Neural progenitor cell (in vitro differentiated cells): ENCODE data around the gene CLCN6. TPM values are rescaled to one million over a fixed set of nuclear protein-coding genes. Genes with fewer than 3 reads are reported as not detected.

Experiments
- DNase-seq: peaks from one replicate; pipeline ENCODE4 v3.0.0-alpha.2; 2016; ENCODE audit warnings: low spot score
- H2AFZ ChIP-seq: fragments of 200-600 bp; sonication (generic); replicated peaks from 2 replicates; pipeline ENCODE4 v1.6.1; 2016; ENCODE audit warnings: antibody characterized with exemption
- H3F3A ChIP-seq: fragments of 200-600 bp; sonication (generic); 2 replicates; pipeline ENCODE4 v1.6.1; 2016; ENCODE audit warnings: antibody characterized with exemption, low read depth
- H3K27ac ChIP-seq: fragments of 200-600 bp; sonication (generic); 2 replicates; pipeline ENCODE4 v1.5.1; 2016; ENCODE audit warnings: mild to moderate bottlenecking
- H3K27me3 ChIP-seq: fragments of 200-600 bp; sonication (generic); 2 replicates; pipeline ENCODE4 v1.6.1; 2016; ENCODE audit warnings: mild to moderate bottlenecking, moderate library complexity
- H3K36me3 ChIP-seq: fragments of 200-600 bp; sonication (generic); 2 replicates; pipeline ENCODE4 v1.5.1; 2016
- H3K4me1 ChIP-seq: fragments of 200-600 bp; sonication (generic); 2 replicates; pipeline ENCODE4 v1.6.1; 2016; ENCODE audit warnings: mixed run types
- H3K4me2 ChIP-seq: fragments of 200-600 bp; sonication (generic); 2 replicates; pipeline ENCODE4 v1.6.1; 2016
- H3K4me3 ChIP-seq: fragments of 200-600 bp; sonication (generic); 2 replicates; pipeline ENCODE4 v1.5.1; 2016
- H3K79me2 ChIP-seq: fragments of 200-600 bp; sonication (generic); 2 replicates; pipeline ENCODE4 v1.6.1; 2016; ENCODE audit warnings: low read depth
- H3K9ac ChIP-seq: fragments of 200-600 bp; sonication (generic); 2 replicates; pipeline ENCODE4 v1.6.1; 2016
- H3K9me3 ChIP-seq: fragments of 200-600 bp; sonication (generic); 2 replicates; pipeline ENCODE4 v1.5.1; 2016; ENCODE audit warnings: low read depth
- H4K20me1 ChIP-seq: fragments of 200-600 bp; sonication (generic); 2 replicates; pipeline ENCODE4 v1.6.1; 2016; ENCODE audit warnings: low read depth
- H3K27ac Mint-ChIP-seq: 3 replicates; pipeline ENCODE4 v1.8.0; 2021; ENCODE audit warnings: mixed read lengths
- H3K27me3 Mint-ChIP-seq: 2 replicates; pipeline ENCODE4 v1.8.0; 2022; ENCODE audit warnings: low read depth, mild to moderate bottlenecking, inconsistent platforms, moderate library complexity, mixed read lengths; ENCODE audit not compliant: insufficient read depth
- H3K36me3 Mint-ChIP-seq: 3 replicates; pipeline ENCODE4 v1.8.0; 2021; ENCODE audit warnings: mixed read lengths
- H3K4me1 Mint-ChIP-seq: 3 replicates; pipeline ENCODE4 v1.8.0; 2021; ENCODE audit warnings: mixed read lengths
- H3K4me3 Mint-ChIP-seq: 3 replicates; pipeline ENCODE4 v1.8.0; 2021; ENCODE audit warnings: mild to moderate bottlenecking, moderate library complexity, mixed read lengths
- H3K9me3 Mint-ChIP-seq: 3 replicates; pipeline ENCODE4 v1.8.0; 2020; ENCODE audit warnings: mixed read lengths
- CTCF ChIP-seq: fragments of 200-600 bp; sonication (generic); IDR thresholded peaks from 2 replicates; pipeline ENCODE4 v1.5.1; 2017; ENCODE audit warnings: antibody characterized with exemption, mild to moderate bottlenecking
- EZH2 ChIP-seq: fragments of 200-600 bp; sonication (generic); IDR thresholded peaks from 2 replicates; pipeline ENCODE4 v1.6.1; 2017; ENCODE audit warnings: antibody characterized with exemption, mild to moderate bottlenecking, moderate library complexity
- EZH2phosphoT487 ChIP-seq: fragments of 200-600 bp; sonication (generic); IDR thresholded peaks from 2 replicates; pipeline ENCODE4 v1.6.1; 2017; ENCODE audit warnings: antibody characterized with exemption
- total RNA-seq: library from RNA; depleted of rRNA; stranded (reverse); fragments of >200 nt; gene quantifications from 2 replicates; pipeline ENCODE4 v1.2.3, GENCODE V29; 2015; ENCODE audit warnings: low replicate concordance

Gene CLCN6
- total RNA-seq, 1 donor from 2014 or later: 10.3 TPM

- peaks cover 6% of the 10 kb centered on the region for H3K27me3 Mint-ChIP-seq
- Histone ChIP-seq H3K4me1 (peaks cover 25% of the 10 kb centered on the region), H3K4me2 (no peak overlapping the region), H3K4me3 (no peak overlapping the region), H3K27me3 (no peaks in the 10 kb centered on the region), H3K9ac (no peak overlapping the region), H3K9me3 (no peaks in the 10 kb centered on the region), H3K36me3 (no peaks in the 10 kb centered on the region), H2AFZ (no peak overlapping the region), H3K79me2 (peaks cover 6% of the 10 kb centered on the region), H3F3A (peaks cover 25% of the 10 kb centered on the region), H4K20me1 (peaks cover 12% of the 10 kb centered on the region), H3K27ac (no peak overlapping the region)
- DNase-seq: no peak
- TF ChIP-seq EZH2 (no peak), EZH2phosphoT487 (no peak), CTCF (no peak)
- peak overlapping the region; percentile 66 for H3K27ac Mint-ChIP-seq
- no peaks in the 10 kb centered on the region for H3K9me3 Mint-ChIP-seq
- H3K36me3 Mint-ChIP-seq: peaks cover 10% of the 10 kb centered on the region
- H3K4me3 Mint-ChIP-seq: peak overlapping the region; percentile 50
- peaks cover 35% of the 10 kb centered on the region for H3K4me1 Mint-ChIP-seq
Observed at GRCh38 chr1:11799896-11800295, 6.1 kb upstream of the CLCN6 start.

- H3K36me3 Mint-ChIP-seq: peaks cover 10% of the 10 kb centered on the region
- Histone ChIP-seq H2AFZ (no peak overlapping the region), H3K9me3 (no peaks in the 10 kb centered on the region), H4K20me1 (peaks cover 12% of the 10 kb centered on the region), H3K4me2 (no peak overlapping the region), H3K27ac (no peak overlapping the region), H3F3A (peaks cover 29% of the 10 kb centered on the region), H3K79me2 (peaks cover 11% of the 10 kb centered on the region), H3K4me1 (peaks cover 25% of the 10 kb centered on the region), H3K27me3 (no peaks in the 10 kb centered on the region), H3K36me3 (no peaks in the 10 kb centered on the region), H3K9ac (no peak overlapping the region), H3K4me3 (no peak overlapping the region)
- peaks cover 37% of the 10 kb centered on the region for H3K4me1 Mint-ChIP-seq
- H3K4me3 Mint-ChIP-seq: no peak overlapping the region
- TF ChIP-seq CTCF (no peak), EZH2phosphoT487 (no peak), EZH2 (no peak)
- DNase-seq: no peak
- H3K27me3 Mint-ChIP-seq: peaks cover 6% of the 10 kb centered on the region
- no peak overlapping the region for H3K27ac Mint-ChIP-seq
- H3K9me3 Mint-ChIP-seq: no peaks in the 10 kb centered on the region
Observed at GRCh38 chr1:11800391-11800755, 5.6 kb upstream of the CLCN6 start.

- Mint-ChIP-seq H3K4me3 (peak overlapping the region; percentile 35), H3K27me3 (peaks cover 6% of the 10 kb centered on the region), H3K36me3 (peaks cover 6% of the 10 kb centered on the region), H3K4me1 (peaks cover 37% of the 10 kb centered on the region), H3K9me3 (no peaks in the 10 kb centered on the region), H3K27ac (no peak overlapping the region)
- Histone ChIP-seq H3K9ac (no peak overlapping the region), H3K27ac (no peak overlapping the region), H3K9me3 (no peaks in the 10 kb centered on the region), H3F3A (peaks cover 33% of the 10 kb centered on the region), H3K4me1 (peaks cover 25% of the 10 kb centered on the region), H3K4me2 (no peak overlapping the region), H2AFZ (no peak overlapping the region), H3K27me3 (no peaks in the 10 kb centered on the region), H4K20me1 (peaks cover 12% of the 10 kb centered on the region), H3K79me2 (peaks cover 11% of the 10 kb centered on the region), H3K4me3 (no peak overlapping the region), H3K36me3 (no peaks in the 10 kb centered on the region)
- DNase-seq: no peak
- TF ChIP-seq EZH2phosphoT487: no peak
- no peak for TF ChIP-seq CTCF
- no peak for TF ChIP-seq EZH2
Observed at GRCh38 chr1:11800756-11801433, 5.1 kb upstream of the CLCN6 start.
